ENCODE results near the gene PGRMC2. TPM values are rescaled to one million over a fixed set of nuclear protein-coding genes. Genes with fewer than 3 reads are reported as not detected.

The PGRMC2 gene
- total and polyA plus RNA-seq, 2 of the 8 experiments (the other 6 are each of a cell fraction or from before 2014, with no cell fraction given): 9.5 to 85.3 TPM

DNA sequence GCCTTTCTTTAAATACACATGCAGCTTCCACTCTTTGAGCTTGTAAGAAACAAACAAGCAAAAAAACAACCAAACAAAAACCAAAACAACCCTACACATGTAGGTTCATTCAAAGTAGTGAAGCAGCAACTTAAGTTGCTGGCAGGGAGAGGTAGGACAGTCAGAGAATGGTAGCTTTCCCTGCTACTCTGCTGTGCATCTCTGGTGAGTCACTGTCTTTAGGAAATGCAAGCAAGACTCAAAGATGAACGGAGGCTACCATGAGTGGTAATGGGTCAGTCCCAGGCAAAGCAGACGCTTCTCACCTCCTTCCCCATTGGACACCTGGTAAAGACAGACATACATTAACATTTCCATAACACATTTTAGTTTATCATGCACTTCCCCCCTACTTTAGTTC, 43.2 kb downstream of the PGRMC2 start:
- Histone ChIP-seq H3K4me3 (ENCODE audit: extremely low read depth in 1 of 4, insufficient read depth in 2 of 4, low read depth in 3 of 4, low read length in 4 of 4) (no peak overlapping the region), H3K23ac (ENCODE audit: insufficient read length) (no peak overlapping the region), H3K18ac (ENCODE audit: extremely low read depth, low read length) (no peak overlapping the region), H2BK12ac (ENCODE audit: low read depth, low read length) (no peak overlapping the region), H4K20me1 (replicated peaks in 1 of 2; ENCODE audit: control insufficient read depth in 1 of 2, insufficient read depth in 2 of 2, low read length in 2 of 2) (no peaks in the 10 kb centered on the region), H3K36me3 (ENCODE audit: control insufficient read depth in 2 of 4, insufficient read depth in 4 of 4, low read length in 3 of 4) (peaks cover 0 to 3% (median 0%) of the 10 kb centered on the region in 4 experiments; a peak in 2 of 8 replicates), H2BK120ac (replicated peaks; ENCODE audit: low read depth, low read length) (no peak overlapping the region), H4K91ac (replicated peaks; ENCODE audit: insufficient read length, low read length) (no peak overlapping the region), H2BK20ac (ENCODE audit: low read length) (no peak overlapping the region), H3K4me1 (replicated peaks in 1 of 4; ENCODE audit: control insufficient read depth in 3 of 4, insufficient read depth in 4 of 4, low read length in 3 of 4) (peaks cover 0 to 3% (median 0%) of the 10 kb centered on the region in 4 experiments; a peak in 1 of 7 replicates), H3K56ac (replicated peaks; ENCODE audit: insufficient read length, low read depth, low read length) (no peak overlapping the region), H2AK5ac (ENCODE audit: low read depth, low read length) (no peak overlapping the region), H3K4ac (replicated peaks; ENCODE audit: insufficient read length, low read depth, low read length) (no peak overlapping the region), H3K4me2 (ENCODE audit: insufficient read depth in 1 of 2, low read depth in 2 of 2, low read length in 2 of 2) (no peak overlapping the region), H3K9ac (replicated peaks in 1 of 4; ENCODE audit: extremely low read depth in 1 of 4, low read depth in 3 of 4, low read length in 3 of 4) (no peak overlapping the region), H3K14ac (ENCODE audit: insufficient read length) (no peak overlapping the region), H4K5ac (ENCODE audit: insufficient read length, low read depth, low read length) (no peak overlapping the region), H3K27me3 (replicated peaks in 1 of 4; ENCODE audit: control insufficient read depth in 3 of 4, extremely low read depth in 1 of 4, insufficient read depth in 3 of 4, low read length in 3 of 4) (no peaks in the 10 kb centered on the region), H3K23me2 (ENCODE audit: low read depth, low read length) (no peaks in the 10 kb centered on the region), H4K8ac (ENCODE audit: extremely low read depth, insufficient read depth, low read length) (no peak overlapping the region), H3K79me1 (ENCODE audit: low read depth, low read length) (no peaks in the 10 kb centered on the region), H3K79me2 (ENCODE audit: control insufficient read depth in 1 of 2, insufficient read depth in 2 of 2, low read length in 2 of 2) (no peaks in the 10 kb centered on the region), H2AFZ (ENCODE audit: low read length) (no peak overlapping the region), H2BK15ac (ENCODE audit: low read length) (no peak overlapping the region), H3K27ac (ENCODE audit: low read depth, low read length) (no peak overlapping the region), H3K9me3 (ENCODE audit: insufficient read depth in 2 of 2, low read depth in 1 of 2, low read length in 1 of 2) (peaks cover 9 to 21% of the 10 kb centered on the region in 2 experiments; a peak in 3 of 4 replicates), H2BK5ac (ENCODE audit: low read depth, low read length) (no peak overlapping the region)
- DNase-seq (ENCODE audit: low read depth in 1 of 2, low spot score in 2 of 2) (no peak), FAIRE-seq (no peak)
- 95% methylated on average over 2 of the region's 2 CpGs; no CpG with 5 or more reads in 1 of the 2 experiments for WGBS, 2 experiments (ENCODE audit: extremely low coverage in 1 of 2, insufficient coverage in 1 of 2, insufficient read length in 1 of 2, insufficient replicate concordance in 2 of 2, low coverage in 1 of 2, low lambda C conversion rate in 2 of 2, missing lambda C conversion rate in 1 of 2)
- CTCF ChIA-PET (ENCODE audit: partially characterized antibody): interaction anchor here (0.9 to 1.5 kb wide), 2 partner anchors 11 to 19 kb away, joined by 3 to 5 read pairs; no protein-coding TSS in a partner anchor
- POLR2A ChIA-PET (ENCODE audit: partially characterized antibody): no interaction called here
- TF ChIP-seq, protein P1, sequence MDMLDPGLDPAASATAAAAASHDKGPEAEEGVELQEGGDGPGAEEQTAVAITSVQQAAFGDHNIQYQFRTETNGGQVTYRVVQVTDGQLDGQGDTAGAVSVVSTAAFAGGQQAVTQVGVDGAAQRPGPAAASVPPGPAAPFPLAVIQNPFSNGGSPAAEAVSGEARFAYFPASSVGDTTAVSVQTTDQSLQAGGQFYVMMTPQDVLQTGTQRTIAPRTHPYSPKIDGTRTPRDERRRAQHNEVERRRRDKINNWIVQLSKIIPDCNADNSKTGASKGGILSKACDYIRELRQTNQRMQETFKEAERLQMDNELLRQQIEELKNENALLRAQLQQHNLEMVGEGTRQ (IDR thresholded peaks at IDR 0.05; ENCODE audit: low read length): no peak
- TF ChIP-seq CBX8 (IDR thresholded peaks at IDR 0.05; ENCODE audit: borderline replicate concordance, low read depth, low read length) (no peak), ASH2L (IDR thresholded peaks at IDR 0.05; ENCODE audit: low read length) (no peak)
